ENCODE data around the gene HS3ST3B1.

DNA sequence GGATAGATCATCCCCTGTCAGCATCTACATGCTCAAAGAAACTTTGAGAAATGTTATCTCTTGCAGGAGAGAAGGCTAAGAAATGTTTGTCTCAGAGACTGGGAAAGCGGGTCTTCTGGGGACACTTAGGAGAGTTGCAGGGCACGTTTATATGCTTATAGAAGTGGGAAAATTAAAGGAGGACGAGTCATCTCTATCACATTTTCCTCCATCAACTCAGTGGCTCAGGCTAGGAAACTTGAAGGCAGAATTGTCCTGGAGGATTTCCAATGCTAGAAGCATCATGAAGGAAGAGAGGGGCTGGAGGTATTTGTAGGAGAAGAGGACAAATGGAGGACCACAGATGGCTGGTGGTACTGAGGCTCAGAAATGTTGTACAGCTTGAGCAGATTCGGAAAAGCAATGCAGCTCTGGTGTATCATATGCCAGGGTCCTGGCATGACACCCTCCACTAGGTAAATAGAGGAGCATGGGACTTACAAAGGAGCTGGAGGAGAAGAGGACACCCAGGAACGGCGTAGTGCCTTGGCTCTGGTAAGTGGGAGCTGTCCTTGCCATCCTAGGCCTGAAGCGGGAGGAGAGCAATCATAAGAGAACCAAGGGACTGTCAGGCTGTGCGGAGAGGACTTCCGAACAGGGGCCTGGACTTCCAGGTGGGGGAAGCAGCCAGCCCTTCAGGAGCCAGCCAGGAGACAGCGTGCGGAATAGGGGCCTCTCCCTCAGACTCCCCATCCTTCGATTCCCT, 4.5 kb upstream of the HS3ST3B1 start:
- TF ChIP-seq, protein P1, sequence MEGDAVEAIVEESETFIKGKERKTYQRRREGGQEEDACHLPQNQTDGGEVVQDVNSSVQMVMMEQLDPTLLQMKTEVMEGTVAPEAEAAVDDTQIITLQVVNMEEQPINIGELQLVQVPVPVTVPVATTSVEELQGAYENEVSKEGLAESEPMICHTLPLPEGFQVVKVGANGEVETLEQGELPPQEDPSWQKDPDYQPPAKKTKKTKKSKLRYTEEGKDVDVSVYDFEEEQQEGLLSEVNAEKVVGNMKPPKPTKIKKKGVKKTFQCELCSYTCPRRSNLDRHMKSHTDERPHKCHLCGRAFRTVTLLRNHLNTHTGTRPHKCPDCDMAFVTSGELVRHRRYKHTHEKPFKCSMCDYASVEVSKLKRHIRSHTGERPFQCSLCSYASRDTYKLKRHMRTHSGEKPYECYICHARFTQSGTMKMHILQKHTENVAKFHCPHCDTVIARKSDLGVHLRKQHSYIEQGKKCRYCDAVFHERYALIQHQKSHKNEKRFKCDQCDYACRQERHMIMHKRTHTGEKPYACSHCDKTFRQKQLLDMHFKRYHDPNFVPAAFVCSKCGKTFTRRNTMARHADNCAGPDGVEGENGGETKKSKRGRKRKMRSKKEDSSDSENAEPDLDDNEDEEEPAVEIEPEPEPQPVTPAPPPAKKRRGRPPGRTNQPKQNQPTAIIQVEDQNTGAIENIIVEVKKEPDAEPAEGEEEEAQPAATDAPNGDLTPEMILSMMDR (IDR thresholded peaks at IDR 0.05; ENCODE audit: insufficient read depth, low read depth, low read length): no peak
- TF ChIP-seq EZH2 (IDR thresholded peaks at IDR 0.05; ENCODE audit: insufficient read depth, low read length): no peak

All from astrocyte (in vitro differentiated cells and primary cell).